Body of pancreas (tissue), 4 donors: ENCODE measurements around the gene NBPF9.
"Not testable (repeated sequence)": the region's sequence is repeated elsewhere in the genome, so short reads cannot be mapped to it uniquely, and the experiment has no call there.

Source experiments
- POLR2A ChIP-seq, 3 donors: fragments of 450-650 bp; IDR thresholded peaks; one replicate each; pipeline ENCODE4 v1.6.1; 2016; ENCODE audit warnings: antibody characterized with exemption in 3 of 3, mild to moderate bottlenecking in 2 of 3
- TF ChIP-seq, protein P1 (sequence below), 7 experiments: fragments of 450-650 bp in 4 of 7; fragments of 200-600 bp in 3 of 7; sonication (generic) in 3 of 7; IDR thresholded peaks; one replicate each; pipeline ENCODE4 v1.5.1; 2016 to 2019; ENCODE audit warnings: antibody characterized with exemption in 7 of 7

GRCh38 chr1:149112828-149113227, 9.5 kb upstream of the NBPF9 start:
- TF ChIP-seq POLR2A (IDR thresholded peaks at IDR 0.05): not testable (repeated sequence)
- TF ChIP-seq, protein P1, sequence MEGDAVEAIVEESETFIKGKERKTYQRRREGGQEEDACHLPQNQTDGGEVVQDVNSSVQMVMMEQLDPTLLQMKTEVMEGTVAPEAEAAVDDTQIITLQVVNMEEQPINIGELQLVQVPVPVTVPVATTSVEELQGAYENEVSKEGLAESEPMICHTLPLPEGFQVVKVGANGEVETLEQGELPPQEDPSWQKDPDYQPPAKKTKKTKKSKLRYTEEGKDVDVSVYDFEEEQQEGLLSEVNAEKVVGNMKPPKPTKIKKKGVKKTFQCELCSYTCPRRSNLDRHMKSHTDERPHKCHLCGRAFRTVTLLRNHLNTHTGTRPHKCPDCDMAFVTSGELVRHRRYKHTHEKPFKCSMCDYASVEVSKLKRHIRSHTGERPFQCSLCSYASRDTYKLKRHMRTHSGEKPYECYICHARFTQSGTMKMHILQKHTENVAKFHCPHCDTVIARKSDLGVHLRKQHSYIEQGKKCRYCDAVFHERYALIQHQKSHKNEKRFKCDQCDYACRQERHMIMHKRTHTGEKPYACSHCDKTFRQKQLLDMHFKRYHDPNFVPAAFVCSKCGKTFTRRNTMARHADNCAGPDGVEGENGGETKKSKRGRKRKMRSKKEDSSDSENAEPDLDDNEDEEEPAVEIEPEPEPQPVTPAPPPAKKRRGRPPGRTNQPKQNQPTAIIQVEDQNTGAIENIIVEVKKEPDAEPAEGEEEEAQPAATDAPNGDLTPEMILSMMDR (IDR thresholded peaks at IDR 0.05): not testable (repeated sequence)
